K562 (cell line): ENCODE measurements around the gene RPN1. TPM values are rescaled to one million over a fixed set of nuclear protein-coding genes. Genes with fewer than 3 reads are reported as not detected.

Experiments
- CHCHD3 ChIP-seq: fragments of 250-450 bp; sonication (Bioruptor Pico); IDR thresholded peaks from 2 replicates; pipeline ENCODE4 v2.1.2; 2022; ENCODE audit warnings: mild to moderate bottlenecking
- CREBBP ChIP-seq: IDR thresholded peaks from one replicate; pipeline ENCODE4 v1.6.1; 2012; ENCODE audit warnings: low read depth, mild to moderate bottlenecking, control low read depth, inconsistent platforms, low read length
- DIDO1 ChIP-seq: fragments of 450-650 bp; IDR thresholded peaks from 2 replicates; pipeline ENCODE4 v1.6.1; 2016; ENCODE audit warnings: low read depth, missing biosample characterization, missing genetic modification characterization
- EP300 ChIP-seq: IDR thresholded peaks from 2 replicates; pipeline ENCODE4 v1.6.1; 2012; ENCODE audit warnings: low read length, improper control_type of control experiment
- ETS2 ChIP-seq: IDR thresholded peaks from 2 replicates; pipeline ENCODE4 v1.6.1; 2016; ENCODE audit warnings: borderline replicate concordance, missing genetic modification characterization, mild to moderate bottlenecking, moderate library complexity, missing compliant biosample characterization; ENCODE audit not compliant: poor library complexity, severe bottlenecking
- HLTF ChIP-seq: fragments of 450-650 bp; IDR thresholded peaks from 2 replicates; pipeline ENCODE4 v1.6.1; 2016
- KAT2B ChIP-seq: IDR thresholded peaks from one replicate; pipeline ENCODE4 v1.6.1; 2012; ENCODE audit warnings: low read depth, mild to moderate bottlenecking, control low read depth, inconsistent platforms, low read length, moderate library complexity
- KLF13 ChIP-seq: fragments of 450-650 bp; IDR thresholded peaks from 2 replicates; pipeline ENCODE4 v1.6.1; 2016; ENCODE audit warnings: missing genetic modification characterization, low read depth, mild to moderate bottlenecking, missing compliant biosample characterization, moderate library complexity, borderline replicate concordance
- NELFE ChIP-seq: IDR thresholded peaks from 2 replicates; pipeline ENCODE4 v1.6.1; 2011; ENCODE audit warnings: mild to moderate bottlenecking; ENCODE audit not compliant: insufficient read depth, insufficient read length
- OTX1 ChIP-seq: fragments of 450-650 bp; formaldehyde crosslinking; IDR thresholded peaks from 2 replicates; pipeline ENCODE4 v1.4.0; 2022; ENCODE audit warnings: mild to moderate bottlenecking
- RBM14 ChIP-seq: fragments of 200-400 bp; formaldehyde crosslinking; IDR thresholded peaks from 2 replicates; pipeline ENCODE4 v1.6.1; 2018; ENCODE audit warnings: low read depth, mild to moderate bottlenecking, low read length, moderate library complexity, borderline replicate concordance; ENCODE audit not compliant: insufficient read depth
- RBM39 ChIP-seq: fragments of 200-400 bp; formaldehyde crosslinking; optimal IDR thresholded peaks from 2 replicates; pipeline ENCODE3; 2018; ENCODE audit warnings: low read depth, low read length
- SMARCA5 ChIP-seq: fragments of 450-650 bp; IDR thresholded peaks from 2 replicates; pipeline ENCODE4 v1.6.1; 2016
- SP2 ChIP-seq: IDR thresholded peaks from 2 replicates; pipeline ENCODE4 v1.6.1; 2011; ENCODE audit warnings: mild to moderate bottlenecking, low read depth, low read length, moderate library complexity; ENCODE audit not compliant: poor library complexity, severe bottlenecking; ENCODE audit errors: extremely low read depth
- SREBF1 ChIP-seq: fragments of 150-350 bp; IDR thresholded peaks from 2 replicates; pipeline ENCODE4 v1.6.1; 2014; ENCODE audit warnings: antibody characterized with exemption, low read depth, low read length, borderline replicate concordance
- ZEB2 ChIP-seq: fragments of 450-650 bp; IDR thresholded peaks from 2 replicates; pipeline ENCODE4 v1.6.1; 2016
- ZNF239 ChIP-seq: fragments of 250-450 bp; sonication (Bioruptor Pico); IDR thresholded peaks from 2 replicates; pipeline ENCODE4 v1.4.0; 2020; ENCODE audit warnings: mild to moderate bottlenecking
- ZNF24 ChIP-seq: fragments of 450-650 bp; IDR thresholded peaks from 2 replicates; pipeline ENCODE4 v1.6.1; 2016
- ZNF347 ChIP-seq: fragments of 450-650 bp; formaldehyde crosslinking; IDR thresholded peaks from 2 replicates; pipeline ENCODE4 v1.4.0; 2020; ENCODE audit warnings: low read depth, mild to moderate bottlenecking, moderate library complexity
- polyA plus RNA-seq, 8 experiments: library from polyadenylated mRNA; depleted of rRNA in 4 of 8; stranded (reverse) in 5 of 8; unstranded in 3 of 8; fragments of >200 nt; fragmentation: Nextera tagmentation in 2 of 8; fragmentation: Illumina TruSeq in 1 of 8; extraction: Ambion mirVana in 2 of 8; extraction: Trizol in 1 of 8; gene quantifications; 2 replicates each; pipeline versions ENCODE4 v1.2.1 to v1.2.3, GENCODE V29; 2011 to 2014; ENCODE audit warnings: inconsistent platforms in 1 of 8, missing spikeins in 1 of 8
- total RNA-seq, 7 experiments: library from RNA; depleted of rRNA in 6 of 7; stranded (reverse); fragments of >200 nt in 6 of 7; fragmentation: Illumina TruSeq in 2 of 7; extraction: Trizol in 2 of 7; gene quantifications; 2 replicates each; pipeline versions ENCODE4 v1.2.1 to v1.2.3, GENCODE V29; 2011 to 2021; ENCODE audit warnings: low replicate concordance in 1 of 7
- TF ChIP-seq, protein P1 (sequence below): fragments of 450-650 bp; IDR thresholded peaks from 2 replicates; pipeline ENCODE4 v1.6.1; 2018; ENCODE audit not compliant: partially characterized antibody
- TF ChIP-seq, protein P2 (sequence below): fragments of 450-650 bp; formaldehyde crosslinking; IDR thresholded peaks from 2 replicates; pipeline ENCODE4 v1.4.0; 2020; ENCODE audit warnings: mild to moderate bottlenecking
- TF ChIP-seq, protein P3 (sequence below): sonication (generic); formaldehyde crosslinking; IDR thresholded peaks from 2 replicates; pipeline ENCODE4 v1.8.0; 2022; ENCODE audit warnings: mild to moderate bottlenecking, missing genetic modification reagents
- TF ChIP-seq, protein P4 (sequence below): fragments of 250-450 bp; sonication (Bioruptor Pico); IDR thresholded peaks from 2 replicates; pipeline ENCODE4 v1.5.1; 2021; ENCODE audit warnings: mild to moderate bottlenecking

RPN1 gene
- total and polyA plus RNA-seq, 9 of the 15 experiments (the other 6 are each of a cell fraction or from before 2014, with no cell fraction given) = 39.5 to 300 (median 148) TPM

DNA sequence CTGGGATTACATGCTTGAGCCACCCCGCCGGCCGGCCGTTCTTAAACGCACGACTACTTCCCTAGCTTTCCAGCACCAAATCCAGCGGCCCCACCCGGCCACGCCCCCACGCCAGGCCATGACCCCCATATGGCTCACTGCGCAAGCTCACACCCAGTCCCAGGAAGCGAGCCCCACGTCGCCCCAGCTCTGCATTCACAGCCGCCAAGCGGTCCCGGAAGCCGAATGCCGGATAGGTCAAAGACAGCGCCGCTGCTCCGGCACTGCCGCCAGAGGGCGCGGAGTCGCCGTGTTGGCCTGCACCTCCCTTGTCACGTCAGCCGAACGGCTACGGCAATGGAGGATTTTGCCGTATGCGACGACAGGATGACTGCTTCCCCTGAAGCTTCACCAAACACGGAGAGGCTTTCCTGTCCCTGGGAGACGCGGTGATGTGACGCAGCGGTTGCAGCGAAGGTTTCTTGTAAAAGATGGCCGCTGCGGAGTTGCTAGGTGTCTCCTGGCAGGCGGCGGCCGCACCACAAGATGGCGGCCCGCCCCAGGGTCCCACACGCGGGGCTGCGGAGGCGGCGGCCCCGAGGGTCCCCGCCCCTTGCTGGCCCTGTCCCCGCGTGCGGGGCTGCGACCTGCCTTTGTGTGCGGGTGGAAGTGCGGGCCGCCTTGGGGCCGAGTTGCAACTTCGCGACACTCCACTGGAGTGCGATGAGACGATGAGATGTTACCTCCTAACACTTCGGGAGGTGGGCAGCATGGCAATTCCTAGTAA, 30.2 kb upstream of the RPN1 start (continued):
- TF ChIP-seq, protein P1, sequence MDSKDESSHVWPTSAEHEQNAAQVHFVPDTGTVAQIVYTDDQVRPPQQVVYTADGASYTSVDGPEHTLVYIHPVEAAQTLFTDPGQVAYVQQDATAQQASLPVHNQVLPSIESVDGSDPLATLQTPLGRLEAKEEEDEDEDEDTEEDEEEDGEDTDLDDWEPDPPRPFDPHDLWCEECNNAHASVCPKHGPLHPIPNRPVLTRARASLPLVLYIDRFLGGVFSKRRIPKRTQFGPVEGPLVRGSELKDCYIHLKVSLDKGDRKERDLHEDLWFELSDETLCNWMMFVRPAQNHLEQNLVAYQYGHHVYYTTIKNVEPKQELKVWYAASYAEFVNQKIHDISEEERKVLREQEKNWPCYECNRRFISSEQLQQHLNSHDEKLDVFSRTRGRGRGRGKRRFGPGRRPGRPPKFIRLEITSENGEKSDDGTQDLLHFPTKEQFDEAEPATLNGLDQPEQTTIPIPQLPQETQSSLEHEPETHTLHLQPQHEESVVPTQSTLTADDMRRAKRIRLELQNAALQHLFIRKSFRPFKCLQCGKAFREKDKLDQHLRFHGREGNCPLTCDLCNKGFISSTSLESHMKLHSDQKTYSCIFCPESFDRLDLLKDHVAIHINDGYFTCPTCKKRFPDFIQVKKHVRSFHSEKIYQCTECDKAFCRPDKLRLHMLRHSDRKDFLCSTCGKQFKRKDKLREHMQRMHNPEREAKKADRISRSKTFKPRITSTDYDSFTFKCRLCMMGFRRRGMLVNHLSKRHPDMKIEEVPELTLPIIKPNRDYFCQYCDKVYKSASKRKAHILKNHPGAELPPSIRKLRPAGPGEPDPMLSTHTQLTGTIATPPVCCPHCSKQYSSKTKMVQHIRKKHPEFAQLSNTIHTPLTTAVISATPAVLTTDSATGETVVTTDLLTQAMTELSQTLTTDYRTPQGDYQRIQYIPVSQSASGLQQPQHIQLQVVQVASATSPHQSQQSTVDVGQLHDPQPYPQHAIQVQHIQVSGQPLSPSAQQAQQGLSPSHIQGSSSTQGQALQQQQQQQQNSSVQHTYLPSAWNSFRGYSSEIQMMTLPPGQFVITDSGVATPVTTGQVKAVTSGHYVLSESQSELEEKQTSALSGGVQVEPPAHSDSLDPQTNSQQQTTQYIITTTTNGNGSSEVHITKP = peak; percentile 70
- TF ChIP-seq CREBBP = no peak
- no peak for TF ChIP-seq RBM39
- TF ChIP-seq CHCHD3 (CRISPR knock-in tag) = no peak
- TF ChIP-seq KAT2B = no peak
- TF ChIP-seq, protein P2, sequence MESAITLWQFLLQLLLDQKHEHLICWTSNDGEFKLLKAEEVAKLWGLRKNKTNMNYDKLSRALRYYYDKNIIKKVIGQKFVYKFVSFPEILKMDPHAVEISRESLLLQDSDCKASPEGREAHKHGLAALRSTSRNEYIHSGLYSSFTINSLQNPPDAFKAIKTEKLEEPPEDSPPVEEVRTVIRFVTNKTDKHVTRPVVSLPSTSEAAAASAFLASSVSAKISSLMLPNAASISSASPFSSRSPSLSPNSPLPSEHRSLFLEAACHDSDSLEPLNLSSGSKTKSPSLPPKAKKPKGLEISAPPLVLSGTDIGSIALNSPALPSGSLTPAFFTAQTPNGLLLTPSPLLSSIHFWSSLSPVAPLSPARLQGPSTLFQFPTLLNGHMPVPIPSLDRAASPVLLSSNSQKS (CRISPR knock-in tag) = no peak
- no peak for TF ChIP-seq ZNF239
- TF ChIP-seq SREBF1 = no peak
- TF ChIP-seq RBM14 = no peak
- TF ChIP-seq ZNF347 (CRISPR knock-in tag) = no peak
- no peak for TF ChIP-seq OTX1
- no peak for TF ChIP-seq EP300
- TF ChIP-seq NELFE = no peak
- TF ChIP-seq DIDO1 (tag) = no peak
- TF ChIP-seq HLTF = no peak
- TF ChIP-seq, protein P3, sequence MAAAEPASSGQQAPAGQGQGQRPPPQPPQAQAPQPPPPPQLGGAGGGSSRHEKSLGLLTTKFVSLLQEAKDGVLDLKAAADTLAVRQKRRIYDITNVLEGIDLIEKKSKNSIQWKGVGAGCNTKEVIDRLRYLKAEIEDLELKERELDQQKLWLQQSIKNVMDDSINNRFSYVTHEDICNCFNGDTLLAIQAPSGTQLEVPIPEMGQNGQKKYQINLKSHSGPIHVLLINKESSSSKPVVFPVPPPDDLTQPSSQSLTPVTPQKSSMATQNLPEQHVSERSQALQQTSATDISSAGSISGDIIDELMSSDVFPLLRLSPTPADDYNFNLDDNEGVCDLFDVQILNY (CRISPR knock-in tag) = 0 out of 2 replicates have a peak, but pooled peaks have one; percentile 35
- no peak for TF ChIP-seq SP2
- no peak for TF ChIP-seq ZEB2
- no peak for TF ChIP-seq SMARCA5
- peak; percentile 17; the same call in 1 of the 2 replicates for TF ChIP-seq KLF13 (tag)
- TF ChIP-seq ETS2 = no peak
- 0 out of 2 replicates have a peak, but pooled peaks have one; percentile 22 for TF ChIP-seq ZNF24
- TF ChIP-seq, protein P4, sequence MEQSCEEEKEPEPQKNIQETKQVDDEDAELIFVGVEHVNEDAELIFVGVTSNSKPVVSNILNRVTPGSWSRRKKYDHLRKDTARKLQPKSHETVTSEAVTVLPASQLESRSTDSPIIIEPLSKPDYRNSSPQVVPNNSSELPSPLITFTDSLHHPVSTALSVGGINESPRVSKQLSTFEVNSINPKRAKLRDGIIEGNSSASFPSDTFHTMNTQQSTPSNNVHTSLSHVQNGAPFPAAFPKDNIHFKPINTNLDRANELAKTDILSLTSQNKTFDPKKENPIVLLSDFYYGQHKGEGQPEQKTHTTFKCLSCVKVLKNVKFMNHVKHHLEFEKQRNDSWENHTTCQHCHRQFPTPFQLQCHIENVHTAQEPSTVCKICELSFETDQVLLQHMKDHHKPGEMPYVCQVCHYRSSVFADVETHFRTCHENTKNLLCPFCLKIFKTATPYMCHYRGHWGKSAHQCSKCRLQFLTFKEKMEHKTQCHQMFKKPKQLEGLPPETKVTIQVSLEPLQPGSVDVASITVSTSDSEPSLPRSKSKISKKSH (CRISPR knock-in tag) = no peak
